GM12878 (cell line): ENCODE measurements around the gene MMP11. TPM values are rescaled to one million over a fixed set of nuclear protein-coding genes. Genes with fewer than 3 reads are reported as not detected.

ENCODE experiments used
- ATAC-seq: fragments of 200-7000 bp; cut with Tn5 transposase; 3 replicates; pipeline ENCODE4 v1.9.1; 2020; ENCODE audit warnings: mild to moderate bottlenecking, moderate library complexity
- BruUV-seq: library from RNA; stranded (reverse); fragments of 400-500 nt; replicated peaks from 2 replicates; lab custom pipeline; 2021; lab: Mats Ljungman, UMichigan
- CTCF ChIA-PET: fragments of 300-600 bp; sonication (Branson Sonifier 250); formaldehyde crosslinking; extraction: SDS; loops from one replicate; lab custom pipeline; 2021; ENCODE audit warnings: inconsistent platforms; lab: Yijun Ruan, JAX
- POLR2A ChIA-PET: fragments of 350-600 bp; formaldehyde crosslinking; extraction: SDS; loops from one replicate; lab custom pipeline; 2021; ENCODE audit warnings: inconsistent platforms; lab: Charles Lee
- RAD21 ChIA-PET: fragments of 300-600 bp; sonication (Branson Sonifier 250); formaldehyde crosslinking; loops from one replicate; lab custom pipeline; 2023; ENCODE audit warnings: antibody characterized with exemption; ENCODE audit not compliant: unreplicated experiment; lab: Charles Lee
- SMC1A ChIA-PET: fragments of 300-600 bp; sonication (Branson Sonifier 250); formaldehyde crosslinking; loops from one replicate; lab custom pipeline; 2023; ENCODE audit not compliant: unreplicated experiment, uncharacterized antibody; lab: Charles Lee
- DNase-seq: peaks from one replicate; pipeline ENCODE4 v3.0.0-alpha.2; 2011; ENCODE audit warnings: low read depth, low spot score
- FAIRE-seq: peaks from 3 replicates; lab custom pipeline; 2011; peaks lifted over from hg19 to GRCh38; lab: Jason Lieb, UNC
- H2AFZ ChIP-seq: 2 replicates; pipeline ENCODE4 v1.6.0; 2011; ENCODE audit warnings: low read depth, low read length, control low read depth; ENCODE audit not compliant: control insufficient read depth
- H3K27ac ChIP-seq: 2 replicates; pipeline ENCODE4 v1.5.1; 2011; ENCODE audit warnings: control low read depth; ENCODE audit not compliant: control insufficient read depth, insufficient read depth
- H3K27me3 ChIP-seq, 2 experiments: replicated peaks in 1 of 2; 2 replicates each; pipeline versions ENCODE4 v1.6.0 to v1.6.1; 2011; ENCODE audit warnings: low read length in 1 of 2; ENCODE audit not compliant: control insufficient read depth in 2 of 2, insufficient read depth in 2 of 2
- H3K36me3 ChIP-seq, 2 experiments: 2 replicates each; pipeline ENCODE4 v1.5.1; 2011; ENCODE audit warnings: low read length in 1 of 2; ENCODE audit not compliant: control insufficient read depth in 2 of 2, insufficient read depth in 2 of 2
- H3K4me1 ChIP-seq: 2 replicates; pipeline ENCODE4 v1.6.1; 2011; ENCODE audit warnings: mild to moderate bottlenecking, low read length, moderate library complexity, mixed read lengths; ENCODE audit not compliant: control insufficient read depth, insufficient read depth
- H3K4me2 ChIP-seq: 2 replicates; pipeline ENCODE4 v1.6.0; 2011; ENCODE audit warnings: control low read depth; ENCODE audit not compliant: control insufficient read depth, insufficient read depth
- H3K4me3 ChIP-seq: fragments of 200-600 bp; sonication (generic); 2 replicates; pipeline ENCODE4 v1.5.1; 2016
- H3K79me2 ChIP-seq: 2 replicates; pipeline ENCODE4 v1.6.0; 2011; ENCODE audit warnings: low read length; ENCODE audit not compliant: control insufficient read depth, insufficient read depth
- H3K9ac ChIP-seq: 2 replicates; pipeline ENCODE4 v1.8.0; 2011; ENCODE audit warnings: low read length, control low read depth, mixed read lengths; ENCODE audit not compliant: control insufficient read depth, insufficient read depth
- H3K9me3 ChIP-seq: replicated peaks from 3 replicates; pipeline ENCODE4 v1.5.1; 2011; ENCODE audit warnings: mild to moderate bottlenecking, low read length; ENCODE audit not compliant: control insufficient read depth, insufficient read depth
- H4K20me1 ChIP-seq: 2 replicates; pipeline ENCODE4 v1.6.0; 2011; ENCODE audit not compliant: control insufficient read depth, insufficient read depth
- CEBPB ChIP-seq, 2 experiments: fragments of 150-350 bp in 1 of 2; IDR thresholded peaks; 2 replicates each; pipeline ENCODE4 v1.6.1; 2012 to 2014; ENCODE audit warnings: low read depth in 2 of 2, low read length in 2 of 2, borderline replicate concordance in 1 of 2, inconsistent platforms in 1 of 2
- CHD4 ChIP-seq: fragments of 200-600 bp; sonication (generic); IDR thresholded peaks from 2 replicates; pipeline ENCODE4 v1.6.1; 2016; ENCODE audit warnings: mild to moderate bottlenecking
- CUX1 ChIP-seq: IDR thresholded peaks from 2 replicates; pipeline ENCODE4 v1.6.1; 2012; ENCODE audit warnings: improper control_type of control experiment, low read depth, low read length; ENCODE audit not compliant: insufficient replicate concordance
- KLF5 ChIP-seq: fragments of 450-650 bp; IDR thresholded peaks from 2 replicates; pipeline ENCODE4 v1.6.1; 2014; ENCODE audit warnings: mild to moderate bottlenecking; ENCODE audit not compliant: partially characterized antibody
- PKNOX1 ChIP-seq: fragments of 450-650 bp; IDR thresholded peaks from 2 replicates; pipeline ENCODE4 v1.6.1; 2016; ENCODE audit warnings: mild to moderate bottlenecking
- RUNX3 ChIP-seq: IDR thresholded peaks from 2 replicates; pipeline ENCODE4 v1.6.1; 2012; ENCODE audit warnings: low read length, inconsistent platforms
- SP1 ChIP-seq: IDR thresholded peaks from one replicate; pipeline ENCODE4 v1.6.1; 2011; ENCODE audit warnings: low read depth, low read length
- ZNF217 ChIP-seq: fragments of 450-650 bp; IDR thresholded peaks from 2 replicates; pipeline ENCODE4 v1.6.1; 2017; ENCODE audit warnings: antibody characterized with exemption, mild to moderate bottlenecking
- ZSCAN29 ChIP-seq: fragments of 450-650 bp; IDR thresholded peaks from 2 replicates; pipeline ENCODE4 v1.6.1; 2017; ENCODE audit warnings: mild to moderate bottlenecking, moderate library complexity
- ZZZ3 ChIP-seq: IDR thresholded peaks from 2 replicates; pipeline ENCODE4 v1.6.1; 2011; ENCODE audit warnings: low read depth; ENCODE audit not compliant: control insufficient read depth, insufficient read length
- WGBS: methylation state at CpG from one replicate; pipeline ENCODE4 v1.1.6; 2016; ENCODE audit warnings: low lambda C conversion rate; ENCODE audit not compliant: insufficient replicate concordance, insufficient coverage; ENCODE audit errors: missing lambda C conversion rate; 5-methylcytosine and 5-hydroxymethylcytosine counted together
- in situ Hi-C: fragments of 300-500 bp; cut with MboI; formaldehyde crosslinking; loops from 9 replicates; pipeline ENCODE4 v1.14.3; 2018; ENCODE audit warnings: mixed read lengths
- intact Hi-C: fragments of 100-400 bp; cut with micrococcal nuclease; formaldehyde crosslinking; loops from one replicate; pipeline ENCODE4 v1.14.2; 2022; ENCODE audit not compliant: unreplicated experiment
- polyA plus RNA-seq, 11 experiments: library from polyadenylated mRNA; depleted of rRNA in 4 of 11; unstranded in 6 of 11; stranded (reverse) in 5 of 11; fragments of >200 nt; fragmentation: Nextera tagmentation in 4 of 11; fragmentation: Illumina TruSeq in 1 of 11; extraction: Ambion mirVana in 4 of 11; extraction: Trizol in 1 of 11; gene quantifications; 1 replicate in 1 of 11; 2 replicates in 10 of 11; pipeline versions ENCODE4 v1.2.1 to v1.2.3, GENCODE V29; 2011 to 2016; ENCODE audit warnings: inconsistent platforms in 2 of 11, missing spikeins in 2 of 11, low read depth in 1 of 11
- total RNA-seq, 4 experiments: library from RNA; depleted of rRNA in 3 of 4; stranded (reverse); fragments of >200 nt in 3 of 4; fragmentation: Illumina TruSeq in 1 of 4; extraction: Trizol in 1 of 4; gene quantifications; 2 replicates each; pipeline versions ENCODE4 v1.2.1 to v1.2.3, GENCODE V29; 2013 to 2021

The MMP11 gene
- total and polyA plus RNA-seq, 10 of the 15 experiments (the other 5 are each of a cell fraction or from before 2014, with no cell fraction given) = 0.03 to 1.1 (median 0.31) TPM; not detected in 2

- TF ChIP-seq KLF5 (no peak), SP1 (no peak)
- TF ChIP-seq, all 136 proteins: peak for 0
Measured at GRCh38 chr22:23755711-23756110, 16.9 kb upstream of the MMP11 start (continued).

GRCh38 chr22:23756891-23757290 is 15.8 kb upstream of the MMP11 start:
- Histone ChIP-seq H3K36me3 (no peaks in the 10 kb centered on the region), H3K27me3 (no peaks in the 10 kb centered on the region), H2AFZ (no peak overlapping the region), H4K20me1 (no peaks in the 10 kb centered on the region), H3K9ac (no peak overlapping the region), H3K27ac (no peak overlapping the region), H3K79me2 (no peaks in the 10 kb centered on the region), H3K4me2 (no peak overlapping the region), H3K4me3 (no peak overlapping the region), H3K9me3 (no peaks in the 10 kb centered on the region), H3K4me1 (peaks cover 29% of the 10 kb centered on the region)
- DNase-seq (no peak), ATAC-seq (no peak), FAIRE-seq (no peak)
- ChIA-PET CTCF (interaction anchor here (0.7 kb wide), 1 partner anchor 129 kb away, joined by 3 read pairs; no protein-coding TSS in a partner anchor), RAD21 (no interaction called here), POLR2A (interaction anchor here (0.6 kb wide), 1 partner anchor 9 kb away, joined by 3 read pairs; no protein-coding TSS in a partner anchor), SMC1A (interaction anchor here (0.6 kb wide), 1 partner anchor 13 kb away, joined by 3 read pairs; no protein-coding TSS in a partner anchor)
- intact Hi-C loops (no loop called here), in situ Hi-C loops (no loop called here)
- WGBS = 58% methylated on average over 3 of the region's 4 CpGs
- TF ChIP-seq RUNX3 (peak; percentile 13; the same call in 1 of the 2 replicates), PKNOX1 (peak; percentile 67), ZZZ3 (no peak), CEBPB (IDR thresholded peaks at IDR 0.05; ENCODE audit: borderline replicate concordance in 1 of 2, low read depth in 2 of 2, low read length in 2 of 2) (no peak), ZNF217 (no peak), CUX1 (no peak), ZSCAN29 (no peak), CHD4 (no peak)
- no TSS peak for BruUV-seq
